ENCODE results near the gene IFITM2. TPM values are rescaled to one million over a fixed set of nuclear protein-coding genes. Genes with fewer than 3 reads are reported as not detected.

Gene IFITM2
- total and polyA plus RNA-seq, 2 of the 13 experiments (the other 11 are each of a cell fraction or from before 2014, with no cell fraction given): 13.8 to 267 TPM

- TF ChIP-seq ZBED4 (CRISPR knock-in tag; IDR thresholded peaks at IDR 0.05; ENCODE audit: borderline replicate concordance): no peak
Measured at GRCh38 chr11:281486-282161, 26.0 kb upstream of the IFITM2 start (continued).

- WGBS (ENCODE audit: low lambda C conversion rate): 17% methylated on average over 4 of the region's 4 CpGs
- H2AFZ ChIP-seq (ENCODE audit: low read length): no peak overlapping the region
- ATAC-seq (no peak), DNase-seq (ENCODE audit: low spot score) (no peak), FAIRE-seq (no peak)
- intact Hi-C loops (cut with micrococcal nuclease; ENCODE audit: unreplicated experiment): no loop called here
- H3K4me3 ChIP-seq (replicated peaks in 1 of 3; ENCODE audit: insufficient read depth in 1 of 3, low read depth in 2 of 3, low read length in 3 of 3): no peak overlapping the region
- H3K4me2 ChIP-seq (ENCODE audit: low read depth, low read length): no peak overlapping the region
- H4K20me1 ChIP-seq (ENCODE audit: insufficient read depth, low read length): no peaks in the 10 kb centered on the region
- no TSS peak for BruUV-seq (replicated peaks)
- H3K36me3 ChIP-seq (replicated peaks in 1 of 2; ENCODE audit: control insufficient read depth in 1 of 2, insufficient read depth in 2 of 2, low read length in 2 of 2): no peaks in the 10 kb centered on the region
- in situ Hi-C loops (cut with HindIII; ENCODE audit: extremely low pct_ligation_motif_present, low pct_unique_long_range_greater_than_20kb): no loop called here
- POLR2A ChIA-PET: no interaction called here
- H3K4me1 ChIP-seq (ENCODE audit: insufficient read depth, low read length): peaks cover 20% of the 10 kb centered on the region
- no peak overlapping the region for H3K27ac ChIP-seq (ENCODE audit: extremely low read length, insufficient read depth, low read length)
- no peaks in the 10 kb centered on the region for H3K79me2 ChIP-seq (ENCODE audit: insufficient read depth, low read length)
- peaks cover 9 to 86% of the 10 kb centered on the region in 2 experiments for H3K27me3 ChIP-seq (ENCODE audit: control insufficient read depth in 1 of 2, insufficient read depth in 2 of 2, low read length in 2 of 2)
- H3K9ac ChIP-seq (ENCODE audit: insufficient read depth, low read depth, low read length): no peak overlapping the region
- CTCF ChIA-PET (ENCODE audit: low intra/inter-chr PET ratio, low total read pairs): no interaction called here
- H3K9me3 ChIP-seq (ENCODE audit: low read length): no peaks in the 10 kb centered on the region
- TF ChIP-seq FIP1L1 (IDR thresholded peaks at IDR 0.05; ENCODE audit: borderline replicate concordance, insufficient read depth, low read depth, low read length): no peak
- TF ChIP-seq ZSCAN31 (CRISPR knock-in tag; IDR thresholded peaks at IDR 0.05; ENCODE audit: low read depth): no peak
- TF ChIP-seq ZNF782 (CRISPR knock-in tag; IDR thresholded peaks at IDR 0.05; ENCODE audit: borderline replicate concordance): no peak
- no peak for TF ChIP-seq ZMYM4 (CRISPR knock-in tag; IDR thresholded peaks at IDR 0.05)
- TF ChIP-seq MTF1 (CRISPR knock-in tag; IDR thresholded peaks at IDR 0.05): no peak
- no peak for TF ChIP-seq NR2F6 (IDR thresholded peaks at IDR 0.05)
- TF ChIP-seq NR2F6 (CRISPR knock-in tag; IDR thresholded peaks at IDR 0.05): no peak
- TF ChIP-seq ZNF318 (CRISPR knock-in tag; IDR thresholded peaks at IDR 0.05): no peak
- TF ChIP-seq ARNT2 (CRISPR knock-in tag; IDR thresholded peaks at IDR 0.05; ENCODE audit: low read depth): no peak
- TF ChIP-seq ZNF766 (CRISPR knock-in tag; IDR thresholded peaks at IDR 0.05; ENCODE audit: borderline replicate concordance): no peak
Measured at GRCh38 chr11:282171-282570, 25.4 kb upstream of the IFITM2 start.

Measured in HepG2 (cell line).